Activated CD4-positive, CD25-positive, alpha-beta regulatory T cell treated with anti-CD3 and anti-CD28 coated beads, Interleukin-2, amount 50 U/mL, for 24 hours (primary cell): ENCODE results near the gene NEK7.
"Not testable (repeated sequence)": the region's sequence is repeated elsewhere in the genome, so short reads cannot be mapped to it uniquely, and the experiment has no call there.

ENCODE experiments used
- ATAC-seq, 2 donors: fragments of 150-1000 bp; cut with Tn5 transposase; one replicate each; pipeline ENCODE4 v1.10.0; 2021; ENCODE audit warnings: mild to moderate bottlenecking in 1 of 2, moderate library complexity in 1 of 2

NEK7 gene

DNA sequence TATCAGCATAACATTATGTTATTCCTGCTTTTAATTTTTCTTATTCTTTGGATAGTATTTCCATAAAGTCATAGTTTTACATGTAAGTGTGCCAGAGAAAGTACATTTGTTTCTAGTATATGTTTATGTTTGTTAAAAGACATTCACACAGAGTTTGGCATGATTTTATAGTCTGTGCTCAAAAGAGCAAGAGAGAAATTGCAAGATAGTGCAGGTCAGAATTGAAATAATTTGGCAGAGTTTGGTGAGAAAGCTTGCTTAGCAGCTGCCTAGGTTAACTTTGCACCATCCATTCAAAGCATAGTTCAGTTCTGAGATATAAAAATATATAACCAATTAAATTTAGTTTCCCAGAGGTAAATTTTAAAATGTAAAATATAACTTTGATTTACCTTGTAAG, 17.0 kb downstream of the NEK7 start:
- no peak for ATAC-seq

DNA sequence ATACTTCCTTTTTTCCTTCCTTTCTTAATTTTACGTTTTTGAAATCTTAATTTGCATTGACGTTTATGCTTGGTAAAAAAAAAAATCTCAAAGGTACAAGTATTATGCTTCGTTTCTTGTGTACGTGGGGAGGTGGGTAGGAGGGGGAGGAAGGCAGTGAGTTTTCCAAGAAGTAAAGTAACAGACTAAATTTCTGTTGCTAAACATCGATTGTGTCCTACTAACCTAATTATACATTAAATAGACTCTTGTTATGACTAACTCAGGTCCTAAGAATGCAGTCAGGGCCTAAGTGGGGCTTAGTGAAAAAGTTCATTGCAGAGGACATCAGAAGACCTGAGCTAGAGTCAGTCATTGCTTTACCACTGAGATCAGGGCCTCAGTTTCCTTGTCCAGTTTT, 17.5 kb downstream of the NEK7 start:
- peak; percentile 41 to 50 for ATAC-seq

DNA sequence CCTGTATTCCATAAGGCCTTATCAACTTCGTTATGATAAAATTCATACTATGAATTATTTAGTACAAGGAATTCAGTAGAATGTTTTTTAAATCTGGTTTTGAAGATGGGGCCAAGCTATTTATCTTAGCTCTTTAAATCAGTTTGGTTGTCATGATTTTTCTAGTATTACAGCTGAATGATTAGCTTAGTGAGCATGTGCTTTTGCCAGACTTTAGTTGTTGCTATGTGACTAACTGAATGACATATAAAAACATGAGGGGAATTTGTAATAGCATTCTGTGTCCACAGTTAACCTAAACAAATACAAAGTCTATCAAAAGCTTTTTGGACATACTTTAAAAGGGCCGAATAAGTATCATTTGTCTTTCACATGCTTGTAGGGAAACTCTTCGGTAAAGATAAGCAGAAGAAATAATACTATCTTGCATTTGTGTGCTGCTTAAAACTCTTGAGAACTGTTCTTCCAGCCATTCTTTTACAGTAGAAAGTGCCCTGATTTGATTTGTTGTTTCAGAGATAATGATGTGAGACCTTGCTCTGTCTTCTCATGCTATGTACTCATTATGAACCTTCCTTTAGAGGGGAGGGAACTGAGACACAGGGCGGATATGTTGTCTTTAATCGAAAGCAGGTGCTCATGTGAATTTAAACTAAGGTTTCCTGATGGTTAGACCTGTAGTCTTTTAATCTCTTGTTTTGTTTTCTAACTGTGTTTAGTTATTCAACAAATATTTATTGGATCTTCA, 18.8 kb downstream of the NEK7 start:
- ATAC-seq, result peak; percentile 82 to 91

DNA sequence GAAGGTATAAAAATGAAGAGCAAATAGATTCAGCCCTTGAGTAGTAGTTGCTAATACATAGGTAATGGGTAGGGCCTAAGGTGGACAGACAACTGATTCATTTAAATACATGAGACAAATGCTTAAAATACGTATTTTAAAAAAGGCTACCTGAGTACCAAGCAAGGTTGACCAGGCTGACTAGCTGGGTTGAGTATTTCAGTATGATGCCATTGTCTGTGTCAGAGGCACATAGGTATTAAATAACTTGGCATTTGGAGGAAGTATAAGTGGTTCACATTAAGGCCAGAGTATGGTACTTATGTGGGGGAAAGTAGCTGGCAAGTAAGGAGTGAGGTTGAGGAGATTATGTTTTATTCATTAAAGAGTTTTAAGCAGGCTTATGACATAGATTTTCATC, 19.4 kb downstream of the NEK7 start:
- ATAC-seq, result peak; percentile 22 to 30

DNA sequence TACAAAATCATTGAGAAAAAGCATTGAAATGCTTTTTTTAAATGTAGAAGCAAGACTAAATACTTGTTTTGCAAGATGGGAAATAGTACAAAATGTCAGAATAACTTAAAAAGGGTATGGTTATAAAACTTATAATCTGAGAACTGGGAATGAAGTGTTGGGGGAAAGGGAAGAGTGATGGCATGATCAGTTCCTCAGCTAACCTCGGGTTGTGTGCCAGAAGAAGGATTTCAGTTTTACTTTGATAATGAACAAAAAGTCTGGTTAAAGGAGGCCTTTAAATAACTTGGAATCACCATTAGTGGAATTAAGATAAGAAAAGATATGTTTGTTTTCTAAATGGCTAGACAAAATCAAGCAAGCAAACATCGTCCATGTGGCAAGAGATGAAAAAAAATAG, 20.7 kb downstream of the NEK7 start:
- no peak for ATAC-seq

DNA sequence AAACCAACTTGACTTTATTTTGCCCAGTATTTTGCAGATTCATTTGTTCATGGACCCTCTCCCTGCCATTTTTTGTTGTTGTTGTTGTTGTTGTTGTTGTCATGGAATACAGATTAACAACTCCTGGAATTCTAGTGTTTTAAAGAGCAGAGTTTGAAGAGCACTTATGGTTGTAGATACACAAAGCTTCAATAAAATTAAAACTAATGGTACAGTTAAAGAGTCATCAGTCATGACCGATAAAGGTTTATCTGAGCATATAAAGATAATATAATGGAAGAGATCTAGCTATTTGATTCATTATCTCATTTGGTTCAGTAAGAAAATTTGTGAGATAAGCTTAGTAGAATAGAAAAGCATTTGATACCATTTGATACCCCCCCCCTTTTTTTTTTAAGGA, 21.8 kb downstream of the NEK7 start:
- no peak for ATAC-seq

DNA sequence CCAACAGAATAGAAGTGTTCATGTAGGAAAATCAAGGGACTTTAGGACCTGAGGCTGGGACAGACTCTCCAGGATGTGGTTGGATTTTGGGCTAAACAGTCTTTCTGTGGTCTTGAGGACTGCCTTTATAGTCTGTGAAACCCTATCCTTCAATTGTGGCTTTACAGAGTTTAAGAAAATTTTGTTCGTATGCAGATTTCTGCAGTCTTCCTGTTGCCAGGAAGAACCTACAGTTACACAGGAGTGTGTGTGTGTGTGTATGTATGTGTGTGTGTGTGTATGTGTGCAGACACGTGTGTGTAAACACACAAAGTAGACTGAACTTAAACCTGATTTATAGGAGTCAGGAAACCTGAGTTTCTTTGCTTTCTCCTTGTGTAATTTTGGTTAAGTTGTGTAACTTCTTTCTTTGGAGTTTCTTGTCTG, 22.8 kb downstream of the NEK7 start:
- ATAC-seq, result no peak

DNA sequence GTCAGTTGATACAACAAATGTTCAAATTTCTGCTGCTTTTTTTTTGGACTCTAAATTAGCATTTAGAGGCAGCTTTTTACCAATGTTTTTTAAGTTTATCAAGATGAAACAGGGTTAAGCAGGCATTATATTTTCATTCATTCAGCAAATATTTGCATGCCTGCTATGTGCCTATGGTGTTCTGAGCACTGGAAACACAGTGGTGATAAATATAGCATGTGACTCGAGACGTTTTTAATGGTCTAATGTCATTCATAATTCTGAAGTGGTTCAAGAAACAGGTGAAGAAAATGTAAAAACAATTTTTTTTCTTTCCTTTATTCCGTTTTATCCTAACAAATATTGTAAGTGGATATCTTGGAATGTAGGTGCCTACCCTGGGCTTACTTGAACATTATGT, 26.8 kb downstream of the NEK7 start:
- ATAC-seq, result no peak

DNA sequence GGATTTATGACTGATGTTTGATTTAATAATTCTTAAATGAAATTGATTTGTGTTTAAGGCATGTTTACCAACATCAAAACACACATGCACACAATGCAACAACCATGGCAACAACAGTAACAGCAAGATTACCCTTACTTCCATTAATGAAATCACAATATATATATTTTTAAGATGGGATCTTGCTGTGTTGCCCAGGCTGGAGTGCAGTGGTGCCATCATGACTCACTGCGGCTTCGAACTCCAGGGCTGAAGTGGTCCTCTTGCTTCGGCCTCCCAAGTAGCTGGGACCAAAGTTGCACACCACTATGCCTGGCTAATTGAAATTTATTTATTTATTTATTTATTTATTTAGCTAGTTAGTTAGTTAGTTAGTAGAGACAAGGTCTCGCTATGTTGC, 27.7 kb downstream of the NEK7 start:
- no peak for ATAC-seq

DNA sequence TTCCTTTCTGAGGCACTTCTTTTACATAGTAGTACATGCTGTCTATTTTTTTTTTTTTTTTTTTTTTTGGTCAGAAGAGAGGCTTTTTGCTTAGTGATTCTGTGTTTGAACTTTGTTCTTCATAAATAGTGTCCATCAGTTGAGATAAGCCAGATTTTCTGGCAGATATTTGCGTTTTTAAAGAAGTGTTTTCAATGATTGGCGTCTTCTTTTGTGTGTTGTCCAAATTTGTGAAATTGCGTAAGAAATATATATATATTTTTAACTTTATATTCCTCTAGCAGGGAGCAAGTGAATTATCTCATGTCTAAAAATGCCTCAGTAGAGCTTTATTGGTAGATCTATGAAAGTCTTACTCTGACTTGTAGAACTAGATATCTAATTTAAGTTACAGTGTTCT, 28.3 kb downstream of the NEK7 start:
- no peak for ATAC-seq

DNA sequence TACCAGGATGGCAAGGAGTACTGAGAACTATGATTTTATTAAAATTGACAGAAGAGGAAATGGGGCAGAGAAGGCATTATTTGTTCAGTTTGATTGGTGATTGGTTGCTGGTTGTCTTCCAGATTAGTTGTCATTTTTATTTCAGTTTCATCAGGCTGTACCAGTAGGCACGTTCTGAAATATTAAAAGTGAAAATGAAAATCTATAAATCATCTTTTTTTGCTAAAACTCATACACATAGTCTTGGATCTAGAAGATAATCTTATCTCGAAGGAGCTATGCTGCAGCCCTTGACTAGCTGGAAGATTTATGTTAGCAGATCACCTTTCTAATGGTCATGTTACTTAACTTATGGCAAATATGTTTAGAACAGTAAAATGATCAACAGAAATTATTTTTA, 29.0 kb downstream of the NEK7 start:
- peak; percentile 61 to 71 for ATAC-seq

DNA sequence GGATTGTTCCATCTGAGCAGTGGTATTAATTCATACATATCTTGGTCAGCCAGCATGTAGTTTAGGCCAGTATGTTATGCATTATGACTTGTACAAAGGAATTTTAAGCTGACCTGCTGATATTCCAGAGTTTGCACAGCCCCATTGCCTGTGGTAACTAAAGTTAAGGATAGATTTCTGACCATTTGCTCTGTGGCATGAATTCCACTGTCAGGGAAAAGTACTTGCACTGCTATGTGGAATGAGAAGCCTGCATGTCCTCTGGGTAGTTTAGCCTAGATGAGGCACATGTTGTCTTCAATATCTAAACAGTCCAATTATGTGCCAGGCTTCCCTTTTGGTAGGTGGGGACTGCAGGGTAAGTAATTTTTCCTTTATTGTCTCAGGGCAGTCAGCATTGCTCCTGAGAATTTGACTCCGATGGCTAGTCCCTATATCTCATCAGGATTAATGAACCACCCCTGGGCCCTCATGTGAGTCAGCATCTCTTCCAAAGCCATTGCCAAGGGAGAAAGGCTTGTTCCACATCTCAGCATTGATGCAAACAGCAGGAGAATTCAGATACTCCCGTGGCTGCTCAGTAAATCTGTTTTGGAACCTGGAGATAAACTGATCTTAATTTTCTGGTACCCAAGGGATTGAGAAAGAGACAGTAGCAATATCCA, 30.2 kb downstream of the NEK7 start:
- ATAC-seq, result no peak

DNA sequence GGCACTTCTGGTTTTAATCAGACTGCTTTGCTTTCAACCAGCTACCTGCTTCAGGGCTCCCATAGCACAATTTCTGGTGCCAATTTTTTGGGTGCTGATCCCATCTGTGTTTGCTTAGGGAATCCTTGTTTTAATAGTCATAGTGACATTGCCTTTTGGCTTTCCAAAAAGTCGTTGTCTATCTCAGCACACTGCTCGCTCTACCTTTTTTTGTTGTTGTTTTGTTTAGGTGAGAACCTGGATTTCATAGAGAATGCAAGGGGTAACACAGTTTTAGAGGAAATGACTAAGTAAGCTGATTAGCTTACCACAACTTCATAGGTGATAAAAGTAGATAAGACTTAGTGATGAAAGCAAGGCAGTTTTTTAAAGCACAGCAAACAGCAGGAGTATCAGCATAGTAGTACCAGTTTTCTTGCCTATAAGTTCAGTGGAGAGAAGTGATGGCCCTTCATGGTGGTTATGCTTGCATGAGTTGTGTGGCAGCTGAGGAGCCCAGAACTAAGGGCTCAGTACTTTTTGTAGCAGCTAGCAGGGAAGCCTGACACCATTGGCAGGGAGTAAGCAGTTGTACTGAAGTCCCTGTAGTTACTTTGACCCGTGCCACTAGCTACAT, 31.3 kb downstream of the NEK7 start:
- peak; percentile 85 to 88 for ATAC-seq

DNA sequence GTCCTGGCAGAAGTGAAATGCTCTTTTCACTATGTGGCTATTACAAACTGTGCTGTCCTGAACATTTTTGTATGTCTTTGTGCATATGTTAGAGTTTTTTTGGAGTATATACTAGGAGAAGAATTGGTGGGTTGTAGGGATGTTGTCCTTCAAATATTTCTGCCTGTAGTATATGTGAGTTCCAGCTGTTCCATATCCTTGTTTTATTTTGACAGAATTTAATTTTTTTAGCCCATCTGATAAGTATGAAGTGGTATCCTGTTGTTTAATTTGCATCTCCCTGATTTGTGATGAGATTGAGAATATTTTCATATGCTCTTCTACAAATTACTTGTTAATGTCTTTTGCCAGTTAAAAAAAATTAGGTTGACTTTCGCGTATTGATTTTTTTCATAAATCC, 34.3 kb downstream of the NEK7 start:
- no peak for ATAC-seq

DNA sequence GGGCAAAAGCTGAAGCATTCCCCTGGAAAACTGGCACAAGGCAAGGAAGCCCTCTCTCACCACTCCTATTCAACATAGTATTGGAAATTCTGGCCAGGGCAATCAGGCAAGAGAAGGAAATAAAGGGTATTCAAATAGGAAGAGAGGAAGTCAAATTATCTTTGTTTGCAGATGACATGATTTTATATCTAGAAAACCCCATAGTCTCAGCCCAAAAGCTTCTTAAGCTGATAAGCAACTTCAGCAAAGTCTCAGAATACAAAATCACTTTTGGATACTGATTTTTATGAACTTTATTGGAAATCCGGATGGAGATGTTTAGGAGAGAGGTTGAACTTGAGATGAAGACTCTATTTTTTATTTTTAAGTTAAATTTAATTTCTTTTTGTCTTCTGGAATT, 37.1 kb downstream of the NEK7 start:
- ATAC-seq, result not testable (repeated sequence)

DNA sequence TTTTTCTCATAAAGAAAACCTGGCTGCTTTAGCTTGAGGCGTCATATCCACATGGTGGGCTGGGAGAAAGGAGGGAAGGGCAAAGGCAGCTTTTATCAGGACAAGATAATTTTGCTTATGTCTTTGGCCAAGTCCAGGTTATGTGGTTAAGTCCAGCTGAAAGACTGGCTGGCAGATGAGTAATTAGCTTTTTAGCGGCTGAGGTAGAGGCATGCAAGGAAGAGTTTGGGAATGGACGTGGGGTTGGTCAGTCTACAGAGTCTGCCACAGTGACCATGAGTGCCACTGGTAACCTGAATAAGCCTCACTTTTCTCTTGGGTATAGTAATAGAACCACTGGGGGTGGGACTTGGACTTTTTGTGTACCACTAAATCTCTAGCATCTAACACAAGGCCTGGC, 39.8 kb downstream of the NEK7 start:
- no peak for ATAC-seq

DNA sequence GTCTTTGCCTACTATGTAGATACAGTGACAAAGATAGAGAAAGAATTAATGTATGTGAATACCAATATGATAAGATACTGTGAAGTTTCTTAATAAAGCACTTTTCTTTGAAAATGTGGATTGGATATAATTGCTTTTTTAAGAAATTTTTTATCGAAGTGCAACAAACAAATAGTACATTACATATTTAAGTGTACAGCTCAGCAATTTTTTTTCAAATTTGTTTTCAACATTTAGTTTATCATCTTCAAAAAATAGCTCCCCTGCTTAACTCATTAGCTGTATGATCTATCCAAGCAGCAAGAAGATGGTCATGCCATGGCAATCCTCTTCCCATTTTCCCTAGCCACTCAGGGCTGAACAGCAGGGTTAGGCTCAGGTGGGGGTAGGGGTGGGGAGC, 40.5 kb downstream of the NEK7 start:
- ATAC-seq, result no peak

DNA sequence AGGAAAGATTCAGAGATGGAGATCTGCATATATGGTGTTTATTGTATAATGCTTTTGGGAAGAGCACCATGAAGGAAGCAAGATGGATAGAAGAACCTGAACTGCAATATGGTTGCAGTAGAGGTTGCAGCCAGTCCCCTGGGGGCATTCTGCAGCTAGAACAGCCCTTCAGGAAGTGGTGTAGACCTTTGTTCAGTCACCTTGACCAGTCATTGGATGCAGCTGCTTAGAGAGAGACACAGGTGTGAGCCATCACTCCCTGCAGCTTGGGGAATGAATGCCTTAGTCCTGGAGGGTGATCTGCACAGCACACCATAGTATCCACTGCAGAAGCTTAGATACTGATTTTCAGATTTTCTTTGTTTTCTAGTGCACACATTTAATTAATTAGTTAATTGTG, 42.3 kb downstream of the NEK7 start:
- ATAC-seq, result no peak

DNA sequence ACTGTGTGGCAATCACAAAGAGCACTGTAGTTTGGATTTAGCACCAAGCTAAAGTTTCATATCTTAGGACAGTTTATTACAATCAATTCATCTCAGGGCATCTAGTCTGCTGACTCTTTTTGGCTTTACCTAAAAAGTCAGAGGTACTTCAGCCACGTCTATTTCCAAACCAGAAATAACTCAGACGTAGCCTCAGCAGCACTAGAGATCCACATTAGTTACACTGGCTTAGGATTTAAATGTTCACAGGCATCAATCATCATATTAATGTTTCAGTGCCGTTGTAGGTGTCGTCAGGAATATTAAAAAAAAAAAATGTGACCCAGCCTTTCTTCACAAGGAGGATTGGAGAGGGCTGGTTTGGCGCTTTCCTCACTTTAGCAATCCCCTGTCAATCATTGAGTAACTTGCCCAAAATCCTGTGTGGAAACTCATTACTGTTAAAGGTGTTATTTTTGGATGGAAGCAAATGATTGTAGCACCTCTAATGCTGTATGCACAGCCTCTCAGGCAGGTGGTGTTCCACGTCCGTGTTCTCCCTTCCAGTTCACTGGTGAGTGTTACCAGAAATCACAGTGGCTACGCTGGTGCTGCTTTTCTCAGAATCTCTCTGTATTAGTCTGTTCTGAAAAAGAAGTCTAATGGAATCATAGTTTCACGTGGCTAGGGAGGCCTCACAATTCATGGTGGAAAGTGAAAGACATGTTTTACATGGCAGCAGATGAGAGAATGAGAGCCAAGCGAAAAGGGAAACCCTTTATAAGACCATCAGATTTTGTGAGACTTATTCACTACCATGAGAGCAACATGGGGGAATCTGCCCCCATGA, 45.4 kb downstream of the NEK7 start:
- peak; percentile 93 for ATAC-seq

DNA sequence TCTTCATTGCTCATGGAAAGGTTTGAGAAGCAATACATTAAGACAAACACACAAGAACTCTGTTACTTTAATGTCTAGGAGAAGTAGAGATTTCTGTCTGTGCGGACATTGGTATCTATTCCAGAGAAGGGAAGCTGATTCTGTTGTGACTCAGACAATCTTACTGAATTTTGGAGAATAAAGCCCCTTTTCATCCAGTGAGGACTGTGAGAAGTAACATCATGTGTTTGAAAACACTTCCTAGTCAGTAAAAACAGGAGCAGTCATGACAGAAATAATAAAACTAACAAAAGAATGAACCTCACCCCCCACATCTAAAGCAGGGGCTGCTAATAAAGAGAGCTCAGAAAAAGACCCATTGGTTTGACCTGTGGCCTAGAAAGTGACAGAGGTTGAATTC, 46.6 kb downstream of the NEK7 start:
- ATAC-seq, result no peak

DNA sequence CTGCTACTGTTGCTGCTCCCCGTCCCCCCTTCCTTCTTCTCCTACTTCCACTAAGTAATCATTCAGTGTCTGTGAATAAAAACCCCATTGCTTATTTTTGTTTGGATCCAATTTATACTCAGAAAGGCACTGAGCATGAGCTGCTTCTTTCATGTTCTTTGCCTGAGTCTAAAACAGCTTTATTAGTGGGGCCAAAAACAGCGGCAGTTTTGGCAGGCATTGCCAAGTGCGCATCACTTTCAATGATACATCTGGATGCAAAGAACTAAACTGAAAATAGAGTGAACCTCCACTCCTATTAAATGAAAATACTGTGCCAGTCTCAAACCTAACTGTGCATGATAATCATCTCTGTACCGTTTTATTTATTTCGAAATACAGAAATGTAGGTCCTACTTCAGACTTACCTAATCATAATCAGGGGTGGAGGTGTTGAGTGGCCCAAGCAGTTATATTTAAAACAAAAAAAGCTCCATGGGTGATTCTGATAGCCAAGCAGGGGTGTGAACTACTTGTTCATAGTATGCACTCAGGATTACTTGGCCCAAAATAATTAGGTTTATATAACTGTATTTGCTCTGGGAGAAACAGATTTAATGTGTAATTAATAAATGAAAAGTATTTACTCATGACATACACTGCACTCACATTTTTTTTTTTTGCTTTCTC, 48.4 kb downstream of the NEK7 start:
- ATAC-seq, result no peak

DNA sequence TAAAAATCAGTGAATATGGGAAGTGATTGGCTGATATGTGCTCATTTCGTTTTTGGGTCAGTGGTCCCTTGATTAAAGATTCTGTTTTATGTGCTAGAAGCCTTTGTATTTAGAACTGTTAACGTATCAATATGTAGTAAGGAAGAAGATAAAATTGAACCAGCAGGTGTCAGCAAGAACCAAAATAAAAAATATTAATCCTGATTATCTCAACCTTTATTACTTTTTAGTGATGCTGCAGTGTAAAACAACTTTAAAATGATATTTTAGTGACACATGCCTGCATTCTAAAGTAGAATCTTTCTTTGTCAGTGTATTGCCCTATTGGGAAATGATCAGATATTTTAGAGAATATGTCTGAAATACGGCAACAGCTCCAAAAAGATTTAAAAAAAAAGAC, 49.5 kb downstream of the NEK7 start:
- no peak for ATAC-seq

DNA sequence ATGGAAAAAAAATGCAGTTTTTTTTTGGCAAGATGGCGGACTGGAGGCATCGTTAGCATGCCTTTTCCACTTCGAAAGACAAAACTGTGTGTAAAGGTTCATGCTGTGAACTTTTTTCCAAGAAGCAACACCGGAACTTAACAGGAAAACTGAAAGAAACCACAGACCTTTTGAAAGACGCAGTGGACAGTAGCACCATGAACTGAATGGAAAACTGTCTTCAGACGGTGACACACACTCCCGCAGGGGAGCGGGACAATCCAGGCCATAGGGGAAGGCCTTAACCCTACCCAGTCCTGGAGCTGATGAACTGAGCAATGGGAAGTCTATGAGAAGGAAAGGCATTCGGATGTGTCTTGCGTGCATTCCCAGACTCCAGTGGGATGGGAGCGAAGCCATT, 54.9 kb downstream of the NEK7 start:
- ATAC-seq, result no peak
